Endometrium (tissue), 2 donors: ENCODE results near the gene BACH1.
"Not testable (repeated sequence)": the region's sequence is repeated elsewhere in the genome, so short reads cannot be mapped to it uniquely, and the experiment has no call there.

Experiments used
- FAIRE-seq: peaks from 2 replicates; lab custom pipeline; 2012; peaks lifted over from hg19 to GRCh38; lab: Jason Lieb, UNC
- donor health status: control.
- donor health status: control.

The BACH1 gene

DNA sequence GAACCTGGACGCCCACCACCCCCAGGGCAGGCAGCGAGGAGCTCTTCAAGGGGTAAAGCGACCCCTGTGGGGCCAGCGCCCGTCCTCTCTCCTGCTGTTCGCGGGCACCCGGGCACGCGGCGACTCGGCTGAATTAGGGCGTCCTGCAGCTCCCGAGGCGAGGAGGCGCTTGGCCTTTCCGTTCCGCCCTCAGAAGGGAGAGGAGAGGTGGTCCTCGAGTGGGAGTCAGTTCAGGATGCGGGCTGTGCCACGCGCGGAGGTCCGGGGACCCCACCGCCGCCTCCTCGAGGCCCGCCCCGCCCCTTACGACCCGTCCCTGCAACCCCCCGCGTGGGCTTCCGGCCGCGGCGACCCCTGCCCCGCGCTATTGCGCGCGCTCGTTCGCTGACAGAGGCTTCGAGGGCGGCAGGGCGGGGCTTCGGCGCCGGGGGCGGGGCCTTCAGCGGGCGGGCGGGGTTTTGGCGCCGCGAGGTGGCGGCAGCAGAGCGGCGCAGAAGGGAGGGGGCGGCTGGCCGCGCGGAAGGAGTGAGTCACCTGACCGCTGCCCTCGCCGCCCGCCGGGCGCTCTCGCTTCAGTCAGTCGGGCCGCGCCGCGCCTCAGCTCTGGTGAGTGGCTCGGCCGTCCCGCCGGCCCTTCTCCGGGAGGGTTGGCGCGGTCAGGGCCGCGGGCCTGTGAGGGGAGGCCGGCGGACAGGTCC, at the start of gene BACH1:
BACH1 (plus strand) TSS at position 575 of the 698 bp plus-strand sequence. CDS start 22,359 bp downstream, outside the sequence.
- FAIRE-seq: no peak

GRCh38 chr21:29249289-29249688, 49.4 kb upstream of the BACH1 start:
- FAIRE-seq: not testable (repeated sequence)

DNA sequence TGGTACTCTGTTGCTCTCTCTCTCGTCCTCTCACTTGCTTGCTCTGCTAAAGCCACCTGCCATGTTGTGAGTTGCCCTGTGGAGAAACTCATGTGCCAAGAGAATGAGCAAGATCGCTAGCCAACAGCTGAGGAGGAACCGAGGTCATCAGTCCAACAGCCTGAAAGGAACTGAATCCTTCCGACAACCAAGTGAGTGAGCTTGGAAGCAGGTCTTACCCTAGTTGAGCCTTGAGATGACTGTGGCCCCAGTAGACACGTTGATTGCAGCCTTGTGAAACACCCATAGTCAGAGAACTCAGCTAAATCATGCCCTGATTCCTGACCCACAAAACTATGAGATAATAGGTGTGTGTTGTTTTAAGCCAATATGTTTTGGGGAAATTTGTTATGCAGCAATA, 48.1 kb upstream of the BACH1 start:
- no peak for FAIRE-seq

- FAIRE-seq: not testable (repeated sequence)
Measured at GRCh38 chr21:29253861-29254260, 44.9 kb upstream of the BACH1 start.

DNA sequence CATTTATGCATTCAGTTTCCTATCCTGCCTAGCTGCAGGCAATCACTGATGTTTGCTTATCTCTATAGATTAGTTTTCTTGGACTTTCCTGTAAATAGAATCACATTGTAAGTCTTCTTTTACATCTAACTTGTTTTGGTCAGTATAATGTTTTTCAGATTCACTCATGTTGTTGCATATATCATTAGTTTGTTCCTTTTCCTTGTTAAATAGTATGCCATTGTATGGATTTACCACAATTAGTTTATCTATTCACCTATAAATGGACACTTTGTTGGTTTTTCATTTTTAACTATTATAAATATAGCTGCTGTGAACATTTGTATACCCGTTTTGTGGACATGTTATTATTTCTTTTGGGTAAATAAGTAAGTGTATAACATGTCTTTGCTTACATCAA, 44.2 kb upstream of the BACH1 start:
- FAIRE-seq: no peak

DNA sequence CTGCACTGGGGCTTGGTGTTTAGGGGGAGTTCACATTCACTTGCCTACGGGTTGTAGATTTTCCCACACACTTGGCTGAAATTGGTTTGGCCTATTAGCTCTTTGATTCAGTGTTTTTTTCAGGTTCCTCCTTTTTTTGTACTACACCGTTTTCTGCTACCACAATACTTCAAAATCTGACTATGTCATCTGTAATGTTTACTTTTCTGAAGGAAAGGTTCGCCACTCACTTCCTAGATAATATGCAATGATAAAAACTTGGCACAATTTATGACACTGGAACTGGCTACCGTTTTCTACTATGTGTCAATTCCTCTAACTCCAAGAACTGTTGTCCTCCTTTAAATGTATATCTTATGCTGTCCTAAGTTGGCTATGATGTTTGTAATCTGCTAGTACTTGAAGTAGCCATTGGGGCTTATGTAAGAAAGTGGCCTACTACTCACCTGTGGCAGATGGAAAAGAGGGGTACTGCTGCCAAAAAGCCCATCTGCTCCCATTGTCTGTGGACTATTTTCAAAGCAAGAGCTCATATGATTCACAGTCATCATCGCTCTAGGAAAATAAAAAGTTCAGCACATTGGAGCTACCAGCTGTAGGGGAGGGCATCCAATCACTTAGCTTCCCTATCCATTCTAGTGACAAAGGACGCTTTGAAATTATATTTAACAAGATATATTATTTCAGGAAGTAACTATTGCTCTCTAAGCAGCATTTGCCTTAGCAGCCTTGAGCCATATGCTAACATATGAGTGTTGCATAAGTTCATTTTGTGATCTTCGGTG, 42.4 kb upstream of the BACH1 start:
- no peak for FAIRE-seq

DNA sequence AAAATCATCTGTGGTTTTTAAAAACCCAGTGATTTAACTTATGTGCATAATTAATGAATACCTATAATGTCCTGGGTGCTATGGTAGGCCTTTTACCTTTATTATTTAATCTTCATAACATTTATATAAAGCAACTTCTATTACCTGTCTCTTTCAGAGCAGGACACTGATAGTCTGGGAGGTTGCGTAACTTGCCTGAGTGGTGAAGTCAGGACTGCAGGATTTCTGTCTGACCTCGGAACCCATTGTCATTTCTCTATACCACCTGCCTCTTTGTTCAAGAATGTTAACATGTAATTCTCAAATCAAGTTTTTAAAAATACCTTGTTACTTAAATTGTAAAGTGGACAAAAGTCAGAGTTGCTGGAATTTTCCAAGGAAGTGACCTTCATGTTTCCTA, 41.0 kb upstream of the BACH1 start:
- no peak for FAIRE-seq

DNA sequence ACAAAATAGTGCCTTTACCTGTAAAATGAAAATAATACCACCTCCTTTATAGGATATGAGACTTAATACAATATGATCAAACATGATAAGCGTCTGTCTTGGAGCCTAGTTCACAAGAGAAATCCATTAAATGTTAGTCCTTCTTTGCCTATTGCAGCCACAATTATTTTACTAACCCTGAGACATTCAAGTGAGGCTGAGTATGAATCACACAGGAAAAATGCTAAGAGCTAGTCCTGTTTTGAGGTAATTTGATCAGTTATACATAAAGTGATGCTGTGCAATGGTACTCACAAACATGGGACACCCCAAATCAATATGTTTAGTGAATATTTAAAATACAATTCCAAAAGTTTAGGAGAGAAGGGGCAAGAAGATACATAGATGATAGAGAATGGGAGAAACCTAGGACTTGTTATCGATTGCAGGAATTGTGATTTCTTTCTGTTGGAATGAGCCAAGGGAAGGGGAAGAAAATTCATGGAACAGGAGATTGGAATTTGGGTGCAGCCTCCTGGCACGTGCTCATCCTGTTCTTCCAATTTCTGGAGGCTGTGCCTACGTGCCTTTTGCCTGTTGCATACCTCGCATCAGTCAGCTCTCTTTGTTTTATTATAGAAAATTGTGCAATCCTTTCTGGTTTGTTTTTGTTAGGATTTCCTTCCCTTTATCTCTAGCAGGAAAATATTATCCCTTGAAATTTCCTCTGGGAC, 39.9 kb upstream of the BACH1 start:
- FAIRE-seq: peak; percentile 81

DNA sequence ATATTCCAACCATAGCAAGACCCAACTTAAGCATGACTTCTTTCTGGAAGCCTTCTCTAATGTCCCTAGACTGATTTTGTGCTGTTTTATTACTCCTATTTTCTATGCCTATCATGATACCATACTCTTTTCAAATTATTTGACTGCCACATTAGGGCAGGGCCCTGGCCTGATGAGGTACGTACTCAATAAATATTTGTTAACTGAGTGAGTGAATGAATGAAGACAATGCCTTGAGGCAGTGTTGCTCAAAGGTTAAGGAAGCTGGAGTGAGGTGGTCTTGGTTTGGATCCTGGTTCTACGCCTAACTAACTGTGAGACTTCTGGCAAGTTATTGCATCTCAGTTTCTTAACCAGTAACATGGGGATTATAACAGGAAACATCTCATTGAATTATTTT, 38.3 kb upstream of the BACH1 start:
- no peak for FAIRE-seq

- no peak for FAIRE-seq
Measured at GRCh38 chr21:29261555-29262540, 36.9 kb upstream of the BACH1 start.

GRCh38 chr21:29264721-29265120, 34.0 kb upstream of the BACH1 start:
- no peak for FAIRE-seq

DNA sequence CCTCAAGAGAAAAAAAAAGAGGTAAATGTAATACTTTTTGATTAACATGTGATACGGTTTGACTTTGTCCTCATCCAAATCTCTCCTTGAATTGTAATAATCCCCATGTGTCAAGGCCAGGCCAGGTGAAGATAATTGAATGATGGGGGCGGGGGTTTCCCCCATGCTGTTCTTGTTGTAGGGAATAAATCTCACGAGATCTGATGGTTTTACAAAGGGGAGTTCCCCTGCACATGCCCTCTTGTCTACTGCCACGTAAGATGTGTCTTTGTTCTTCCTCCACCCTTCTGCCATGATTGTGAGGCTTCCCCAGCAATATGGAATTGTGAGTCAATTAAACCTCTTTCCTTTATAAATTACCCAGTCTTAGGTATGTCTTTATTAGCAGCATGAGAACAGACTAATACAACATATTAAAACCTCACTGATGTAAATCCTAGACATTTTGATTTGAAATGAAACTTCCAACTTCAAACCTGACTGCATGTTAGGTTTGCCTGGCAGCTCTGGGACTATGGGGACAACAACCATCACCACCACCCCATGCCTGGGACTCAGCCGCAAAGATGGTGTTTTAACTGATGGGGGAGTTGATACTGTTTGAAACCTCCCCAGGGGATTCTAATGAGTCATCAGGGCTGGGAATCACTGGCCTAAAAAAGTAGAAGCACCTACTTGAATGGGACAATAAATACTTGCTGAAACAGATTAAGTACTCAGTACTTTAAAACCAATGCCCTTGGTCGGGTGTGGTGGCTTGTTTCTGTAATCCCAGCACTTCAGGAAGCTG, 32.8 kb upstream of the BACH1 start:
- FAIRE-seq: no peak

DNA sequence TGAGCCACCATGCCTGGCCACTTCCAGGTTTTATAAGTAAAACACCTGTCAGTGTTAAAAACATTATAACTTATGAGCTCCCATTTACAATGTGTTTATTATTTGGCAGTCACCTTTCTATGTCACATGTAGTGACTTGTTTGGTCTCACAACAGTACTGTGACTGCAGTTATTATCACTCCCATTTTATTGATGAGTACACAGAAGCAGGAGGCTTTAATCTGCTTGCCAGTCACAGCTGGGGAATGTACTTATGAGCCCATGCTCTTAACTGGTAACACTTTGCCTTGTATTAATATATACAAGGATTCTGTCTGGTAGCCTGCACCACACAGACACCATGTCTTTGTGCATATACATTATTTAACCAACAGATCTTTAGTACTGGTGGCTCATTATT, 31.1 kb upstream of the BACH1 start:
- no peak for FAIRE-seq

- FAIRE-seq: no peak
Measured at GRCh38 chr21:29271927-29272333, 26.8 kb upstream of the BACH1 start.

DNA sequence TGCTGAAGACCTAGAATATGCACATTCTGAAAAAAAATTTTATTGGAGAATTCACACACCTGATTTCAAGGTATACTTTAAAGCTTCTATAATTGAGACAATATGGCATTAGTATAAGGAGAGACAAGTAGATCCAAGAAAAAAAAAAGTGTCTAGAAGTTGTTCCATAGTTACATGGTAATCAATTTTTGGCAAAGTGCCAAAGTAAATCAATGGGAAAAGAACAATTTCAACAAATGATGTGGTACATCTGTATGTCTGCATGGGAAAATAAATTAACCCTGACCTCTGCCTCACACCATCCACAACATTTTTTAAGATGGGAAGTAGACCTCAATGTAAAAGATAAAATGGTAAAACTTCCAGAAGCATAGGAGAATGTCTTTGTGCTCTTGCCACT, 21.3 kb upstream of the BACH1 start:
- FAIRE-seq: no peak

- no peak for FAIRE-seq
Measured at GRCh38 chr21:29279558-29279957, 19.2 kb upstream of the BACH1 start.

DNA sequence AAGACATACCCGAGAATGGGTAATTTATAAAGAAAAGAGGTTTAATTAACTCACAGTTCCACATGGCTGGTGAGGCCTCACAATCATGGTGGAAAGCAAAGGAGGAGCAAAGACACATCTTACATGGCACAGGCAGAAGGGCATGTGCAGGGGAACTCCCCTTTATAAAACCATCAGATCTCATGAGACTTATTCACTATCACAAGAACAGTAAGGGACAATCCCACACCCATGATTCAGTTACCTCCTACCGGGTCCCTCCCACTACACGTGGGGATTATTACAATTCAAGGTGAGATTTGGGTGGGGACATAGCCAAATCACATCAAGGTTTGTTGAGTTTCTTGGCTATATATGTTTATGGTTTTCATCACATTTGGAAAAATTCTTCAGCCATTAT, 16.9 kb upstream of the BACH1 start:
- not testable (repeated sequence) for FAIRE-seq

DNA sequence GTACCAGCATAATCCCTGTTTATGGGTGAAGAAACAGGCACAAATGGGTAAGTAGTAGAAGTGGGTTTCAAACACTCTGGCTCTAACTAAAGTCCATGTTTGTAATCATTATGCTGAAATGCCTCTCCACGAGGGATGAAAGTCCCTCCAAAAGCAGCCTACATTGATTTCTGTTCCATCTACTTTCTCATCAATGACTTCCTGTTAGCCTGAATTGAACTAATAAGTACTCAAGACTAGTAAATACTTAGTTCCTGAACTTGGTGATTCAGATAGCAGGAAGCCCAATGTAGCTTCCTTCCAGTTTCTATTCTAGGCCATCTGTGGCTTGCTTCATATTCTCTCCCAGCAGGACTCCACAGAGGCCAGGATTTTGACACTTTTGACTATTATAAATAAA, 11.3 kb upstream of the BACH1 start:
- no peak for FAIRE-seq

DNA sequence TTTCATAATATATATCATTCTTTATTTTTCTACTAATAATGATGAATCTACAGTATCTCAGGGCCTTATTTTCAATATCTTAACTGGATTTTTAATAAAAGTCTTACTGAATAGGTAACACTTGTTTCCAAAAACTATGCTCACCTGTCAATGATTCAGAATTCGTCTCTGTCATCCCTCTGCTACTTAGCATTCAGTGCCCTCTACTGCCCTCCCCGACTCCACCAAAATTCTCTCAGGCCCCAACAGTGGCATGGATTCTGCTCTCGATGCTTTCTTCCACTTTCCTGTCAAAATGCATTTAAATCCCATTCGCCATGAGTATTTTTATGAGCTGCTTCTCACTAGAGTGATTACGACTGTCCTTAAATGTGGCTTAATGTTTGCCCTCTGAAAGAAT, 10.5 kb upstream of the BACH1 start:
- no peak for FAIRE-seq

GRCh38 chr21:29289317-29289716, 9.4 kb upstream of the BACH1 start:
- FAIRE-seq: no peak

- no peak for FAIRE-seq
Measured at GRCh38 chr21:29290240-29290639, 8.5 kb upstream of the BACH1 start.
